ENCODE measurements around the gene EPHB1.

DNA sequence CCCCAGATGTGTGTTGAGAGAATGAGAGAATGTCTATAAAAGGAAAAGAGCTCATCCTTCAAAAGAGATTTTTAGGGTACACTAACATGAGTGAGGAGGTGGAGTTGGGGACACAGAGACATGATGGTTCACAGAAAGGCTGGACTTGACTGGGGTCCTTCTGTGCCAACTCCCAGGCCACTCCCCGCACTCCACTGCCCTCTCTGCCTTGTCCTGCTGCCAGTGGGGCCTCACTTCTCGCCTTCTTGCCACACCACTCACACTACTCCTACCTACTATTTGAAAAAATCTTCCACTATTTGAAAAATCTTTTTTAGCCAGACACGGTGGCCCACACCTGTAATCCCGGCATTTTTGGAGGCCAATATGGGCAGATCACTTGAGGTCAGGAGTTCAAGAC, 298.1 kb downstream of the EPHB1 start:
- no peak for TF ChIP-seq SUZ12 (IDR thresholded peaks at IDR 0.05; ENCODE audit: extremely low read depth, insufficient read depth, insufficient read length)
- no peak for TF ChIP-seq YY1 (IDR thresholded peaks at IDR 0.05; ENCODE audit: insufficient read depth, insufficient read length)

All from NT2/D1 (cell line).